ENCODE results near the gene NSD1.

GRCh38 chr5:177109810-177110209 is 23.8 kb upstream of the NSD1 start:
- TF ChIP-seq, protein P1, sequence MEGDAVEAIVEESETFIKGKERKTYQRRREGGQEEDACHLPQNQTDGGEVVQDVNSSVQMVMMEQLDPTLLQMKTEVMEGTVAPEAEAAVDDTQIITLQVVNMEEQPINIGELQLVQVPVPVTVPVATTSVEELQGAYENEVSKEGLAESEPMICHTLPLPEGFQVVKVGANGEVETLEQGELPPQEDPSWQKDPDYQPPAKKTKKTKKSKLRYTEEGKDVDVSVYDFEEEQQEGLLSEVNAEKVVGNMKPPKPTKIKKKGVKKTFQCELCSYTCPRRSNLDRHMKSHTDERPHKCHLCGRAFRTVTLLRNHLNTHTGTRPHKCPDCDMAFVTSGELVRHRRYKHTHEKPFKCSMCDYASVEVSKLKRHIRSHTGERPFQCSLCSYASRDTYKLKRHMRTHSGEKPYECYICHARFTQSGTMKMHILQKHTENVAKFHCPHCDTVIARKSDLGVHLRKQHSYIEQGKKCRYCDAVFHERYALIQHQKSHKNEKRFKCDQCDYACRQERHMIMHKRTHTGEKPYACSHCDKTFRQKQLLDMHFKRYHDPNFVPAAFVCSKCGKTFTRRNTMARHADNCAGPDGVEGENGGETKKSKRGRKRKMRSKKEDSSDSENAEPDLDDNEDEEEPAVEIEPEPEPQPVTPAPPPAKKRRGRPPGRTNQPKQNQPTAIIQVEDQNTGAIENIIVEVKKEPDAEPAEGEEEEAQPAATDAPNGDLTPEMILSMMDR (conservative IDR thresholded peaks at IDR 0.05 in 1 of 2, IDR thresholded peaks at IDR 0.05 in 1 of 2; ENCODE audit: low read depth in 1 of 2, low read length in 2 of 2) = no peak
- TF ChIP-seq EZH2 (IDR thresholded peaks at IDR 0.05; ENCODE audit: low read length, missing control alignments) = no peak

All from fibroblast of lung (primary cell).